HT-29 (cell line): ENCODE data around the gene PLCH1. TPM values are rescaled to one million over a fixed set of nuclear protein-coding genes. Genes with fewer than 3 reads are reported as not detected.
"Not testable (repeated sequence)": the region's sequence is repeated elsewhere in the genome, so short reads cannot be mapped to it uniquely, and the experiment has no call there.

Source experiments
- DNase-seq: peaks from one replicate; pipeline ENCODE4 v3.0.0-alpha.2; 2015; ENCODE audit warnings: low spot score
- total RNA-seq: library from RNA; depleted of rRNA; stranded (reverse); fragments of >200 nt; shearing (Covaris generic); gene quantifications from 2 replicates; pipeline ENCODE4 v1.2.3, GENCODE V29; 2014

Gene PLCH1
- total RNA-seq, 1 experiment from 2014 or later, result 1.9 TPM

- DNase-seq, result no peak
Observed at GRCh38 chr3:155420406-155420805, 324.5 kb downstream of the PLCH1 start.

- DNase-seq, result no peak
Observed at GRCh38 chr3:155418407-155418806, 326.5 kb downstream of the PLCH1 start.

DNA sequence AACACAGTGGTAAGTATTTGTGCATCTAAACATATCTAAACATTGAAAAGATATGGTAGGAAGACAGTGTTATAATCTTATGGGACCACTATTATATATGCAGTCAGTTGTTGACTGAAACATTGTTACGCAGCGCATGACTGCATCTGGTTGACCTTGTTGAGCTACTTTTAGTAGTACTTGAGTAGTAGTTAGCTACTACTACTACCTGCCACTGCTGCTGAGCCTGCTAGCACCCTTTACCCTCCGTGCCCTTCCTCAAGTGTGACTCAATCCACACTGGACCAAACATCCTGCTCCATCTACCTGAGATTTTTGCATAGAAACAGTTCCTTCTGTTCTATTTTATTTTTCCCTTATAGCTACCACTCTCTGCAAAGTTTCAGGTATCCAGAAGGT is 327.8 kb downstream of the PLCH1 start:
- no peak for DNase-seq

DNA sequence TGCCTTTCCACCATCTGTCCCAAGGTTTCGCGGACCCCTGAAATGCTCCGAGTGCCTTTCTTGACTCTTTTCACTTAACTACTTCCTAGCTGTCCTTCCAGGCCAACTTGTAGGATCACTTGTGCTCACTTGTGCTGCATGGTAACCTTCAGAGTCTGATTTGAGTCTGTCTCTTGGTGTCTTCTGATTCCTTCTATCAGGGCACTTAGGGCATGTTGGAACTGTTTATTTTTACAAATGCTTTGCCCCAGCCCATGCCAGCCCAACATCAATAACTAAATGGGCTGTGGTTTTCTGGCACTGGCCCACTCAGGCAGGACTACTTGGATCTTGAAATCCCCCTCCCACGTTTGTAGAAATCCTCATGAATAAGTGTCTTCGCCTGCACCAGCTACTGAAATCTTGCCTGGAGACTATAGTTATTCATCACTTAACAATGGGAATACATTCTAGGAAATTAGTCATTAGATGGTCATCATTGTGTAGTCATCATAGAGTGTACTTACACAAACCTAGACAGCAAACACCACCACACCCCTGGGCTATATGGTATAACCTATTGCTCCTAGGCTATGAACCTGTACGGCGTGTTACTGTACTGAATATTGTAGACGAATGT is 328.3 kb downstream of the PLCH1 start:
- no peak for DNase-seq

DNA sequence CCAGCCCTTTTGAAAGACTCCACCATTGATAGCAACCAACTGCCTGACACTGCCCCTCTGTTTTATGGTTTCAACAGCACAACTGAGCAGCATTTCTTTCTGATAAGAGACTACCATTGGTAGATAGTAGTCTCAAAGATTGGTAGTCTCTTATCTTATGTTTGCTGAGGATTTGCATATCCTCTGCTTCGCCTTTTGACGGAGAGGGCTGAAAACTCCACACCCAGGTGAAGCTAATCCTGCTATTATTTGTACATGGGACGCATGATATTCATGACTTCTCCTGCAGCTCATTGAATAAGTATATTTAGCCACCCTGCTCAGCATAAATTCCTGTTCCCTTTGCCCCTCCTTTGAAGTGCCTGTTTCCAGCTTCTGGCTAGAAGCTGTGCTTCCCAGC is 332.0 kb downstream of the PLCH1 start:
- DNase-seq, result no peak

DNA sequence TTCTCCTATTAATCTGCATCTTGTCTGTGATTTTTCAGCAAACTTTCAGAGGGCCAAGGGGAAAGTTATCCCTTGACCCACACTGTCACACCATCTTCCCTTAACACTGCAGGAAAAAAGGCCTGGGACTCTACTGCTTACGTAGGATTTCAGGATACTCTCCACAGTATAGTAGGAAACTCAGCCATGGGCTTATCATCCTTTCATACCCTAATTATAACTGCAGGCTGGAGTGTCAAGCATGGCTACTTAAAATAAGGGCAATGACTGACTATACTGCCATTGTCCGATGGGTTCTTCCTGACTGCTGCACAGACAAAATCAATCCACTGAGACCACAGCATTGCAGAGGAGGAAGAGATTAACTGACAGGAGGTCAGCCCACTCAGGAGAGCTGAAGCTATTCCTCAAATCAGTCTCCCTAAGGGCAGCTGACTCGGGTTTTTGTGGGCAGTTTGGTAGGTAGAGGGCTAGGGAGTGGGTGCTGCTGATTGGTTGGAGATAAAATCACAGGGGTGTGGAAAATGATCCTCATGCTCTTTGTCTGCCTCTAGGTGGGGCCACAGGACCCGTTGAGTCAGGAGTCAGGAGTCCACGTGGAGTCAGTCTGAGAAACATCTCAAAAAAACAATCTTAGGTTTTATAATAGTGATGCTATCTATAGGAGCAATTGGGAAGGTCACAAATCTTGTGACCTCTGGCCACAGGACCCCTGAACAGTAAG is 333.2 kb downstream of the PLCH1 start:
- no peak for DNase-seq

DNA sequence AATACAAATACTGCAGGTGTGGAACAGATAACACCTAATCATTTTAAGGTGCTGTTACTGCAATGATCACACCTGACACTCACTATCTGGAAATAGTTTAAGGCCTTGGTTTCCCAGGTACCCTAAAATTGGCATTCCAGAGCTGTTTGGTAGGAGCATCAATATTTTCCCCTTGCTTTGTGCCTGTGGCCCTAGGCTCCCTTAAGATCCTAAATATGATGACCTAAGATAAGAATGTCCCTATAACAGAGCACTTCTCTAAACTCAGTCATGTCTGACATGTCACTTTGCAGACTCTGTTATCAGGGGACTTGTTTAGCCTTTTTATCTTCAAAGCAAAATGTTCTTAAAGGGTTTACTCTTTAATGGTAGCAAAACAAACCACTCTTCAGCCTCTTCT is 335.5 kb downstream of the PLCH1 start:
- no peak for DNase-seq

DNA sequence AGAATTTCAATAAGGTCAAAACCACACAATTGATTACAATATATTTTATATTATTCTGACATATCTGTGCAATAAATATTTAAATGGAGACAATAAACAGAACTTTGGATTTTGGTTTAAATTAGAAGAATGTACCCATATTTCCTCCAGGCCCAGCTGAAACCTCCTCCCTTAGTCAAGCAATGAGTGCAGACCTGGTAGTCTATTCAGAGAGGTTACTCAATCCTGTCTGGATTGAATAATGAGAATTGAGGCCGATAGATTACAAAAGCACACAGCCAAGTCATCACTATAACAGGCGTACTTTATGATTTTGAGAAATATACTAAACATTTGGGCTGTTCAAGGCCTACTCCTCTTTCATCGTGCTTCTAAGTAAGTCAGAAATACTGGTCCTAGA is 336.9 kb downstream of the PLCH1 start:
- DNase-seq, result no peak

GRCh38 chr3:155407331-155407730 is 337.5 kb downstream of the PLCH1 start:
- DNase-seq, result no peak

DNA sequence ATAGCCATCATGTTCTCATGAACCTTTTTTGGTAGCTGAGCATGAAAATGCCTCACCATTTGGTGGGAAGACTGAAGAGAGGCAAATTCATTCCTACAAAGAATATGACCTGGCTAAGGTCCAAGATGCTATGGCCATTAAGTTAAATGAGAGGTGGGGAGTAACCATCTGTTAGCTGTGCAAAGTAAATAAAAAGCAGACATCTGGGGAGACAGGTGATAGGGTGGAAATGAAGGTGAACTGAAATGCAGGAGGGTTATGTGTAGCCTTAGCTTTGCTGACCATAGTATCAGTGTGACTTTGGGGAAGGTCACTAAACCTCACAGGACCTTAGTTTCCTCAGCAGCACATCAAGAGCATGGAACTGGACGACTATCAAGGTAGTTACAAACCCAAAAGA is 340.4 kb downstream of the PLCH1 start:
- no peak for DNase-seq

- DNase-seq, result no peak
Observed at GRCh38 chr3:155402656-155403055, 342.2 kb downstream of the PLCH1 start.

- no peak for DNase-seq
Observed at GRCh38 chr3:155398046-155398445, 346.8 kb downstream of the PLCH1 start.

DNA sequence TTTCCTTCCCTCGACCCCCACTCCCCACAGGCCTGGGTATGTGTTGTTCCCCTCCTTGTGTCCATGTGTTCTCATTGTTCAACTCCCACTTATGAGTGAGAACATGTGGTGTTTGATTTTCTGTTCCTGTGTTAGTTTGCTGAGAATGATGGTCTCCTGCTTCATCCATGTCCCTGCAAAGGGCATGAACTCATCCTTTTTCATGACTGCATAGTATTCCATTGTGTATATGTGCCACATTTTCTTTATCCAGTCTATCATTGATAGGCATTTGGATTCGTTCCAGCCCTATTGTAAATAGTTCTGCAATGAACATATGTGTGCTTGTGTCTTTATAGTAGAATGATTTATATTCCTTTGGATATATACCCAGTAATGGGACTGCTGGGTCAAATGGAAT is 350.0 kb downstream of the PLCH1 start:
- DNase-seq, result not testable (repeated sequence)

DNA sequence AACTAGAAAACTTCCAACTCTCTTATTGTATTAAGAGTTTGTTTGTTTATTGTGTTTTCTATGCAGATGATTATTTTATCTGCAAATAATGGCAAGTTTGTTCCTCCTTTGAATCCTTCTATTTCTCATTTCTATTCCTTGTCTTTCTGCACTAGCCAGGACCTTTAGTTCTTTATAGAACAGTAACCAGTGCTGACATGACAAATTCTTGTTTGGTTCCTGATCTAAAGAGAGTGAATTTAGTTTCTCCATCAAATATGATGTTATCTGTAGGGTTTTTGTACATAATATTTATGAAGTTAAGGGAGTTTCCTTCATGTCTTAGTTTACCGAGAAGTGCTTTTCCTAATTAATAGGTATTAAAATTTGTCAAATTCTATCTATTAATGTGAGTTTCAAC is 350.6 kb downstream of the PLCH1 start:
- no peak for DNase-seq

- DNase-seq, result no peak
Observed at GRCh38 chr3:155393316-155393715, 351.6 kb downstream of the PLCH1 start.

DNA sequence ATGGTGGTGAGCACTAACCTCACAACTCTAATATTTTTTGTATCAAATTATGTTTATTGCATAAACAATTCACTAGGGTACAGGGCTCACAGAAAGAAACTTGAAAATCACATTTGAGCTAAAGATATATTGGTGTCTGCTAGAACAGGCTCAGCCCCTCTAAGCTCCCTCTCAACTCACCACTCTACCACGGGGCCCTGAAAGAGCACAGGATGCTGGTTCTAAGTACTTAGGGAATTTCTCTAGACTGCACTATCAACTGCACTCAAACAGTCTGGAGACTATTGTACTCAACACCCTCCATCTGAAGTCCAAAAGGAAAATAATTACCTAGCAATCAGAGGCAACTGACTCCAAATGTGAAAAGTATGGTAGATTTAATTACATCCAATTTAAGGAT is 352.7 kb downstream of the PLCH1 start:
- no peak for DNase-seq

GRCh38 chr3:155391551-155391958 is 353.3 kb downstream of the PLCH1 start:
- no peak for DNase-seq

DNA sequence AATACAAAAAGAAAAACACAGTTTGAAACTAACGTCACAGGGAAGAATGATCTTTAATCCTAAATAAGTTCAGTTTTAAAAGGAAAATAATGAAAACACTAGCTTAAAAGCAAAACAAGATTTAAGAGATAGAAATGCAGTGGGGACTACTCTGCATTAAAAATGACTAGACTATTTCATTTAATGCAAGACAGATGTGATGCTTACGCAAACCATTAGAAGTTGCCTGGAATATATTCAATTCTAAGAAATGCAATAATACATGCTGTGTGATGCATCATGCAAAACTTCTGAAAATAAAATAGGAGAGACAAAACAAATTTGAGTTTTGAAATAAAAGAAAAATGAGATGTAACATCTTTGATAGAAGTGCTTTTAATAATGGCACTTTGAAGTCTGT is 353.8 kb downstream of the PLCH1 start:
- DNase-seq, result no peak

GRCh38 chr3:155390351-155390750 is 354.5 kb downstream of the PLCH1 start:
- DNase-seq, result no peak

DNA sequence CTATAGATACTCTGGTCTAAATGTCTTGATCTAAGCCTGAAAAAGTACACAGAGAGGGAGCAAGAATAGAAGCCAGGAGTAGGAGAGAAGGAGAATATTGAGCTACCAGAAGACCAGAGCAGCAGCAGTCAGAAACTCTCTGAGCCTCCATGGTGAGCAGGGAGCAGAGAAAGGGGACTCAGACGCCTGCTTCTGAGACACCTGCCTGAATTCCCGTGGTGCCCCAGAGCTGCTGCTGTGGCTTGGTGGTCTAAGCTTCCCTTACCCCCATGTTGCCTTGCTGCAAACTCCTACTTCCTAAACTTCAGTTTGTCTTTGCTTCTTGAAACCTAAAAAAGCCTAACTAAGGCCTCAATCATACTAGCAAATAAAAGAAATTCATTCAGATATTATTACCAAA is 356.5 kb downstream of the PLCH1 start:
- no peak for DNase-seq

- DNase-seq, result no peak
Observed at GRCh38 chr3:155387571-155387970, 357.3 kb downstream of the PLCH1 start.

DNA sequence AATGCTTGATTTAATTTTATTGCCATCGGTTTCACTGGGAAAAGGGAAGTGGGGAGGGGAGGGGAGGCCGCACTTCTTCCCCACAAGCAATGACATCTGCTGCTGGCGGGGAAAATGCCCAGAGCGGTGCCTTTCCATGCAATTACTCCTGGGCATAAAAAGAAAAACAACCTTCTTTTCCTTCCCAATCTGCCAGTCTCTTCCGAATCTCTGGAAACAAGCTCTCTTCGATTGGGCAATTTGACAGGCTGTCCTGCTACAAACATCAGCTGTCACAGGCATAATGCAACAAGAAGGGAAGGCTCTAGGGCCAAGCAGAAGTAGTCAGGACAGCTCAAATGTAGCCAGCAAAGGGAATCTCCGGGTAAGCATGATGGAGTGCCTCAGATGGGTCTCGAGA is 358.0 kb downstream of the PLCH1 start:
- DNase-seq, result no peak

DNA sequence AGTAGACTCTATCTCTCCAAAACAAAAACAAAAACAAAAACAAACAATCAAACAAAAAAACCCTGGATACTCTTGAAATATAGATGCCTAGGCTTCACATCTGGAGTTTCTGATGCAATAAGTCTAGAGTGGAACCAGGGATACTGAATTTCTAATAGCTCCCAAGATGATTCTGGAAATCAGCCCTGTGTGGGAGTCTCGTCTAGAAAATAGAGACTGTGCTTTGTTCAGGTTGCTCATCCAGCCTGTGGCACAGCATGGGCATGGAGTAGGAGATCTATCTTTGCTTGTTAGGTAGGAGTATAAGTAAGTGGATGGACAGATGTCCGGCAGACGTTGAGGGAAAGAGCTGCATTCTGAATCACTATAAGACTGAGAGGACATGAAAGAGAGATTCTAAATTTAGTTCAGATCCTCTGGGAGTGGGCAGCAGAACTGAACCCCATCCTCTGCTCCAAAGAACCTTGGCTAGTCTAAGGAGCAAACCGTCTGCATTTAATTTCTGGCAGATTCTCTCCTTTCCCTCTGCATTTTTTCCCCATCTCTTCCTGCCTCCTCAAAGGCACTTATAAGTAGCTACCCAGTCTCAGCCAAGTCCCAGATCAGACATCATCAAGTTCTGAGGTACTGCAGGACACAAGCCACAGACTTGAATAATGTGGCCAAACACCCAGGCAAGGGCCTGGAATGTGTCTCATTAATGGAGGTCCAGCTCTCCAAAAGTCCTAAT is 358.8 kb downstream of the PLCH1 start:
- DNase-seq, result no peak
